HG02970 (cell line): ENCODE results near the gene LENG9.

Experiments
- ATAC-seq: cut with Tn5 transposase; IDR thresholded peaks from one replicate; pipeline ENCODE4 v1.9.1; 2021; ENCODE audit warnings: mild to moderate bottlenecking, moderate library complexity, moderate number of reproducible peaks; ENCODE audit not compliant: unreplicated experiment, low FRiP score

The LENG9 gene

GRCh38 chr19:54460230-54461005, 3.2 kb downstream of the LENG9 start:
- no peak for ATAC-seq

- ATAC-seq = no peak
These were observed 4.0 kb downstream of the LENG9 start for GRCh38 chr19:54459282-54460229.

GRCh38 chr19:54458648-54459281, 4.8 kb downstream of the LENG9 start:
- no peak for ATAC-seq

- no peak for ATAC-seq
These were observed 5.6 kb downstream of the LENG9 start for GRCh38 chr19:54457773-54458647.

GRCh38 chr19:54456423-54457373, 6.9 kb downstream of the LENG9 start:
- ATAC-seq = no peak

- no peak for ATAC-seq
These were observed 7.7 kb downstream of the LENG9 start for GRCh38 chr19:54455786-54456422.

GRCh38 chr19:54454781-54455675, 8.6 kb downstream of the LENG9 start:
- ATAC-seq = no peak

GRCh38 chr19:54453921-54454780, 9.4 kb downstream of the LENG9 start:
- no peak for ATAC-seq

GRCh38 chr19:54452626-54453025, 11.0 kb downstream of the LENG9 start:
- no peak for ATAC-seq

- ATAC-seq = no peak
These were observed 11.6 kb downstream of the LENG9 start for GRCh38 chr19:54451997-54452396.

- ATAC-seq = no peak
These were observed 12.2 kb downstream of the LENG9 start for GRCh38 chr19:54451331-54451871.

- no peak for ATAC-seq
These were observed 13.9 kb downstream of the LENG9 start for GRCh38 chr19:54449701-54450069.

- ATAC-seq = peak; percentile 91
These were observed 14.5 kb downstream of the LENG9 start, which contains the start of gene LENG8 for GRCh38 chr19:54448774-54449700. LENG8 (plus strand) TSS chr19:54449199; CDS start chr19:54451345, 2,146 bp downstream.

- ATAC-seq = no peak
These were observed 15.4 kb downstream of the LENG9 start for GRCh38 chr19:54448040-54448773.
